Measurements from ENCODE around the gene SEMA3A.

Gene SEMA3A

GRCh38 chr7:83930262-83930661 is 264.3 kb downstream of the SEMA3A start:
- no peak for DNase-seq (ENCODE audit: low spot score)

- DNase-seq (ENCODE audit: low spot score), result no peak
Observed at GRCh38 chr7:83925860-83926259, 268.7 kb downstream of the SEMA3A start.

DNA sequence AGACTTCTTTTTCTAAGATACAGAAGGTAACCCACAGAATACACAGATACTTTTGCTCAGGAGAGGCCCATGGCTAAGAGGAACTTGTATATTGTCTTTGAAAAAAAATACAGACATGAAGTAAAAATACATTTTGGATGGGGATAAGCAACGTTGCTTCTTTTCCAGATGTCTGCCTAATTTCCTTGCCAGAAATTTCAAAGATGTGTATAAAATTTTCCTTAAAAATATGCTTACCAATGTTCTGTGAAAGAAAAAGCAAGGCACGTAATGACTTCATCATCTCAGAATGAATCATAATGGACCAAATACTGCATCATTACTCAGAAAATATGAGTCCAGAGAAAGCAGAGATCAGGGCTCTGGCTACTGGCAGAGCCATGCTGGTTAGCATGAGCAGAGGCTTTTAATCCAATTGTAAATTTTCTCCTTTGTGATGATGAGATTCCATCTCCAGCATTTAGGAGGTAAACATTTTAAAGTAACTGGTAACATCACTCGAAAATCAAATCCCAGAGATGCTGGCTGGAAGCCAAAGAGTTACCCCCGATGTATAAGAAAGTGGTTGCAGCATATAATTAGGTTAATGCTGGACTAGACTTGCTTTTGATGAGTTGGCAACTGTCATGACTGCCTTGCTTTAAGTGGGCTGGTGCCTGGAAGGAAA is 272.5 kb downstream of the SEMA3A start:
- DNase-seq (ENCODE audit: low spot score), result no peak

- no peak for DNase-seq (ENCODE audit: low spot score)
Observed at GRCh38 chr7:83921271-83921940, 273.2 kb downstream of the SEMA3A start.

DNA sequence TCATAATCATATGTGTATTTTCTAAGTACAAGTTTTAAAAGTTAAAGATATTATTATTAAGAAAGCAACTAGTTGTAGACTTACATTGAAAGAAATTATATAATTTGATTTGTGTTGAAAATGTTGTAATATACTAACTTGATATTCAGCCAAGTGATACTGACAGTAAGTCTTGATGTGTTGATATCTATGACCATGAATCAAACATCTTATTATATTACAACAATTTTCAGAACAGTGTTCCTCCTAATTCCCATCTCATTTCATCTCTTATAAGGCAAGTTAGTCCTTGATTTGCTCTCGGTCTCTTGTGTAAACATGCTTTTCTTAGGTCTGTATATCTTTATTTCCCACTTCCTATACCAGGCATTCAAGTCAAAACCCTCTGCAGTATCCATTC is 276.4 kb downstream of the SEMA3A start:
- DNase-seq (ENCODE audit: low spot score), result no peak

- no peak for DNase-seq (ENCODE audit: low spot score)
Observed at GRCh38 chr7:83913174-83913573, 281.4 kb downstream of the SEMA3A start.

DNA sequence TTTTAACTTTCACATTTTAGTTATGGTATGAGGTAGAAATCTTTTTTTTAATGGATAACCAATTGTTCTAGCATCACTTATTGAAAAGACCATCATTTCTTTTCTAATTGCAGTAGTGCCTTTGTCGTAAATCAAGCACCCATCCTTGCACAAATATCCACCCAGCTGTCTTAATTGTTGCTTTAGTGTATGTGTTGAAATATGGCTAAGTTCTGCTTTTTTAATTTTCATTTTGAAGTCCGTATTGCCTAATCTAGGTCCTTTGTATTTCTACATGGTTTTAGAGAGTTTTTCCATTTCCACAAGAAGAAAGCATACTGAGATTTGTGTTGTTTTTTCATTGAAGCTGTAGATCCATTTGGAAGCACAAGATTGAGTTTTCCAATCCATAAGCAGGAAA is 286.1 kb downstream of the SEMA3A start:
- no peak for DNase-seq (ENCODE audit: low spot score)
